ENCODE results near the gene PCDH15.

Gene PCDH15

GRCh38 chr10:54691331-54691730 lies 109.7 kb downstream of the PCDH15 start:
- Histone ChIP-seq H3K4me1 (ENCODE audit: control insufficient read depth, insufficient read depth, low read length) (no peaks in the 10 kb centered on the region), H3K4me3 (ENCODE audit: low read length) (no peak overlapping the region), H3K27ac (ENCODE audit: low read depth, low read length) (no peak overlapping the region), H3K36me3 (ENCODE audit: control insufficient read depth, insufficient read depth, low read length) (no peaks in the 10 kb centered on the region), H3K27me3 (ENCODE audit: control insufficient read depth, insufficient read depth, low read length) (no peaks in the 10 kb centered on the region), H3K9ac (ENCODE audit: low read length) (no peak overlapping the region)

GRCh38 chr10:54682554-54682953 lies 118.5 kb downstream of the PCDH15 start:
- Histone ChIP-seq H3K36me3 (ENCODE audit: control insufficient read depth, insufficient read depth, low read length) (no peaks in the 10 kb centered on the region), H3K27me3 (ENCODE audit: control insufficient read depth, insufficient read depth, low read length) (no peaks in the 10 kb centered on the region), H3K4me1 (ENCODE audit: control insufficient read depth, insufficient read depth, low read length) (no peaks in the 10 kb centered on the region)

GRCh38 chr10:54681136-54681535 lies 119.9 kb downstream of the PCDH15 start:
- Histone ChIP-seq H3K36me3 (ENCODE audit: control insufficient read depth, insufficient read depth, low read length) (no peaks in the 10 kb centered on the region), H3K9ac (ENCODE audit: low read length) (no peak overlapping the region), H3K4me1 (ENCODE audit: control insufficient read depth, insufficient read depth, low read length) (no peaks in the 10 kb centered on the region), H3K27me3 (ENCODE audit: control insufficient read depth, insufficient read depth, low read length) (no peaks in the 10 kb centered on the region), H3K27ac (ENCODE audit: low read depth, low read length) (no peak overlapping the region), H3K4me3 (ENCODE audit: low read length) (no peak overlapping the region)

More at GRCh38 chr10:54682554-54682953, 118.5 kb downstream of the PCDH15 start:
- no peak overlapping the region for H3K9ac ChIP-seq (ENCODE audit: low read length)
- no peak overlapping the region for H3K4me3 ChIP-seq (ENCODE audit: low read length)
- H3K27ac ChIP-seq (ENCODE audit: low read depth, low read length), result no peak overlapping the region

GRCh38 chr10:54667136-54667535 lies 133.9 kb downstream of the PCDH15 start:
- H3K4me1 ChIP-seq (ENCODE audit: control insufficient read depth, insufficient read depth, low read length), result no peaks in the 10 kb centered on the region
- no peaks in the 10 kb centered on the region for H3K27me3 ChIP-seq (ENCODE audit: control insufficient read depth, insufficient read depth, low read length)
- H3K9ac ChIP-seq (ENCODE audit: low read length), result no peak overlapping the region
- no peak overlapping the region for H3K4me3 ChIP-seq (ENCODE audit: low read length)
- H3K27ac ChIP-seq (ENCODE audit: low read depth, low read length), result no peak overlapping the region
- H3K36me3 ChIP-seq (ENCODE audit: control insufficient read depth, insufficient read depth, low read length), result no peaks in the 10 kb centered on the region

- Histone ChIP-seq H3K9ac (ENCODE audit: low read length) (no peak overlapping the region), H3K27ac (ENCODE audit: low read depth, low read length) (no peak overlapping the region), H3K4me3 (ENCODE audit: low read length) (no peak overlapping the region), H3K27me3 (ENCODE audit: control insufficient read depth, insufficient read depth, low read length) (no peaks in the 10 kb centered on the region), H3K36me3 (ENCODE audit: control insufficient read depth, insufficient read depth, low read length) (no peaks in the 10 kb centered on the region), H3K4me1 (ENCODE audit: control insufficient read depth, insufficient read depth, low read length) (no peaks in the 10 kb centered on the region)
Observed at GRCh38 chr10:54666192-54666591, 134.8 kb downstream of the PCDH15 start.

GRCh38 chr10:54665095-54665494 lies 135.9 kb downstream of the PCDH15 start:
- H3K4me1 ChIP-seq (ENCODE audit: control insufficient read depth, insufficient read depth, low read length), result no peaks in the 10 kb centered on the region
- no peak overlapping the region for H3K27ac ChIP-seq (ENCODE audit: low read depth, low read length)
- no peaks in the 10 kb centered on the region for H3K36me3 ChIP-seq (ENCODE audit: control insufficient read depth, insufficient read depth, low read length)
- H3K27me3 ChIP-seq (ENCODE audit: control insufficient read depth, insufficient read depth, low read length), result no peaks in the 10 kb centered on the region
- H3K4me3 ChIP-seq (ENCODE audit: low read length), result no peak overlapping the region
- no peak overlapping the region for H3K9ac ChIP-seq (ENCODE audit: low read length)

GRCh38 chr10:54660397-54660796 lies 140.6 kb downstream of the PCDH15 start:
- Histone ChIP-seq H3K9ac (ENCODE audit: low read length) (no peak overlapping the region), H3K4me3 (ENCODE audit: low read length) (no peak overlapping the region), H3K27ac (ENCODE audit: low read depth, low read length) (no peak overlapping the region)

GRCh38 chr10:54656643-54657042 lies 144.4 kb downstream of the PCDH15 start:
- H3K27ac ChIP-seq (ENCODE audit: low read depth, low read length), result no peak overlapping the region
- H3K4me3 ChIP-seq (ENCODE audit: low read length), result no peak overlapping the region
- no peak overlapping the region for H3K9ac ChIP-seq (ENCODE audit: low read length)
- H3K36me3 ChIP-seq (ENCODE audit: control insufficient read depth, insufficient read depth, low read length), result no peaks in the 10 kb centered on the region
- no peaks in the 10 kb centered on the region for H3K27me3 ChIP-seq (ENCODE audit: control insufficient read depth, insufficient read depth, low read length)
- no peaks in the 10 kb centered on the region for H3K4me1 ChIP-seq (ENCODE audit: control insufficient read depth, insufficient read depth, low read length)

More at GRCh38 chr10:54660397-54660796, 140.6 kb downstream of the PCDH15 start:
- no peaks in the 10 kb centered on the region for H3K36me3 ChIP-seq (ENCODE audit: control insufficient read depth, insufficient read depth, low read length)
- H3K4me1 ChIP-seq (ENCODE audit: control insufficient read depth, insufficient read depth, low read length), result no peaks in the 10 kb centered on the region
- H3K27me3 ChIP-seq (ENCODE audit: control insufficient read depth, insufficient read depth, low read length), result no peaks in the 10 kb centered on the region

- Histone ChIP-seq H3K27ac (ENCODE audit: low read depth, low read length) (no peak overlapping the region), H3K4me1 (ENCODE audit: control insufficient read depth, insufficient read depth, low read length) (no peaks in the 10 kb centered on the region), H3K4me3 (ENCODE audit: low read length) (no peak overlapping the region), H3K36me3 (ENCODE audit: control insufficient read depth, insufficient read depth, low read length) (no peaks in the 10 kb centered on the region), H3K27me3 (ENCODE audit: control insufficient read depth, insufficient read depth, low read length) (no peaks in the 10 kb centered on the region), H3K9ac (ENCODE audit: low read length) (no peak overlapping the region)
Observed at GRCh38 chr10:54653518-54653917, 147.5 kb downstream of the PCDH15 start.

- no peaks in the 10 kb centered on the region for H3K4me1 ChIP-seq (ENCODE audit: control insufficient read depth, insufficient read depth, low read length)
- H3K27ac ChIP-seq (ENCODE audit: low read depth, low read length), result no peak overlapping the region
- H3K4me3 ChIP-seq (ENCODE audit: low read length), result no peak overlapping the region
- H3K9ac ChIP-seq (ENCODE audit: low read length), result no peak overlapping the region
- H3K27me3 ChIP-seq (ENCODE audit: control insufficient read depth, insufficient read depth, low read length), result no peaks in the 10 kb centered on the region
- H3K36me3 ChIP-seq (ENCODE audit: control insufficient read depth, insufficient read depth, low read length), result no peaks in the 10 kb centered on the region
Observed at GRCh38 chr10:54650547-54650946, 150.5 kb downstream of the PCDH15 start.

GRCh38 chr10:54622017-54622416 lies 179.0 kb downstream of the PCDH15 start:
- no peaks in the 10 kb centered on the region for H3K4me1 ChIP-seq (ENCODE audit: control insufficient read depth, insufficient read depth, low read length)
- no peak overlapping the region for H3K4me3 ChIP-seq (ENCODE audit: low read length)
- H3K9ac ChIP-seq (ENCODE audit: low read length), result no peak overlapping the region
- H3K27me3 ChIP-seq (ENCODE audit: control insufficient read depth, insufficient read depth, low read length), result no peaks in the 10 kb centered on the region
- H3K36me3 ChIP-seq (ENCODE audit: control insufficient read depth, insufficient read depth, low read length), result no peaks in the 10 kb centered on the region
- H3K27ac ChIP-seq (ENCODE audit: low read depth, low read length), result no peak overlapping the region

GRCh38 chr10:54620352-54620751 lies 180.7 kb downstream of the PCDH15 start:
- H3K27ac ChIP-seq (ENCODE audit: low read depth, low read length), result no peak overlapping the region
- no peaks in the 10 kb centered on the region for H3K36me3 ChIP-seq (ENCODE audit: control insufficient read depth, insufficient read depth, low read length)
- H3K27me3 ChIP-seq (ENCODE audit: control insufficient read depth, insufficient read depth, low read length), result no peaks in the 10 kb centered on the region
- H3K4me1 ChIP-seq (ENCODE audit: control insufficient read depth, insufficient read depth, low read length), result no peaks in the 10 kb centered on the region
- no peak overlapping the region for H3K4me3 ChIP-seq (ENCODE audit: low read length)
- H3K9ac ChIP-seq (ENCODE audit: low read length), result no peak overlapping the region

GRCh38 chr10:54614072-54614471 lies 187.0 kb downstream of the PCDH15 start:
- H3K27me3 ChIP-seq (ENCODE audit: control insufficient read depth, insufficient read depth, low read length), result no peaks in the 10 kb centered on the region

More at GRCh38 chr10:54614072-54614471, 187.0 kb downstream of the PCDH15 start:
- Histone ChIP-seq H3K36me3 (ENCODE audit: control insufficient read depth, insufficient read depth, low read length) (no peaks in the 10 kb centered on the region), H3K27ac (ENCODE audit: low read depth, low read length) (no peak overlapping the region), H3K4me3 (ENCODE audit: low read length) (no peak overlapping the region), H3K9ac (ENCODE audit: low read length) (no peak overlapping the region), H3K4me1 (ENCODE audit: control insufficient read depth, insufficient read depth, low read length) (no peaks in the 10 kb centered on the region)
